ENCODE measurements around the gene TULP4. TPM values are rescaled to one million over a fixed set of nuclear protein-coding genes. Genes with fewer than 3 reads are reported as not detected.

TULP4 gene
- total and polyA plus RNA-seq, 7 donors, result 2.4 to 142 (median 98.7) TPM

DNA sequence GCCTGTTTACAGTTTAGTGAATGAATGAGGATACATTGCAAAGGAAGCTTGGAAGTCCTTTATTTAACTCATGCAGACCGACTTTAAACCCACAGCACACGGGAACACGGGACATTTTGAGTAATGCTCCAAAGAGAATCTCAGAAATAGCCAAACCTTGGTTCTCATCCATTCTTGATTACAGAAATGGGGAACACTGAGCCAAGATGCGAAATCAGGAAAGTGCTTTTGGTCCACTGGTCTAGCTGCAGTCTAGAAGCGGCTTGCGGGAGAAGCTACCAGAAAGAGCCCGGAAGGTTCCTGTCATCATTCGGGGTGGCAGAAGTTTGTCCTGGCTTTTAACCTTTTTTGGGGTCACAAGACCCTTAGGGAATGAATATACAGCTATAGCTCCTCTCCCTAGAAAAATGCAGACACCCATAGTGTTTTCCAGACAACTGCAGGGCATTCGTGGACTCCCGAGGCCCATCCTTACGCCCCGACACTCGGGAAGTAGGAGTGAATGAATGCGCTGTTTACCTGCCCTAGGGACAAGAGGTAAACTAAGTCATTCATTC, 247.2 kb downstream of the TULP4 start:
- peak overlapping the region; percentile 88 to 98 (median 93) for H3K27ac ChIP-seq
- H3K36me3 ChIP-seq, result no peaks in the 10 kb centered on the region
- TF ChIP-seq POLR2AphosphoS5 (IDR thresholded peaks at IDR 0.05), result no peak
- TF ChIP-seq EP300 (IDR thresholded peaks at IDR 0.05), result no peak
- TF ChIP-seq, protein P1, sequence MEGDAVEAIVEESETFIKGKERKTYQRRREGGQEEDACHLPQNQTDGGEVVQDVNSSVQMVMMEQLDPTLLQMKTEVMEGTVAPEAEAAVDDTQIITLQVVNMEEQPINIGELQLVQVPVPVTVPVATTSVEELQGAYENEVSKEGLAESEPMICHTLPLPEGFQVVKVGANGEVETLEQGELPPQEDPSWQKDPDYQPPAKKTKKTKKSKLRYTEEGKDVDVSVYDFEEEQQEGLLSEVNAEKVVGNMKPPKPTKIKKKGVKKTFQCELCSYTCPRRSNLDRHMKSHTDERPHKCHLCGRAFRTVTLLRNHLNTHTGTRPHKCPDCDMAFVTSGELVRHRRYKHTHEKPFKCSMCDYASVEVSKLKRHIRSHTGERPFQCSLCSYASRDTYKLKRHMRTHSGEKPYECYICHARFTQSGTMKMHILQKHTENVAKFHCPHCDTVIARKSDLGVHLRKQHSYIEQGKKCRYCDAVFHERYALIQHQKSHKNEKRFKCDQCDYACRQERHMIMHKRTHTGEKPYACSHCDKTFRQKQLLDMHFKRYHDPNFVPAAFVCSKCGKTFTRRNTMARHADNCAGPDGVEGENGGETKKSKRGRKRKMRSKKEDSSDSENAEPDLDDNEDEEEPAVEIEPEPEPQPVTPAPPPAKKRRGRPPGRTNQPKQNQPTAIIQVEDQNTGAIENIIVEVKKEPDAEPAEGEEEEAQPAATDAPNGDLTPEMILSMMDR (IDR thresholded peaks at IDR 0.05), result no peak
- no peak for TF ChIP-seq POLR2A (IDR thresholded peaks at IDR 0.05)
- peaks cover 0 to 28% (median 21%) of the 10 kb centered on the region in 4 donors for H3K4me1 ChIP-seq
- DNase-seq, result no peak
- no peaks in the 10 kb centered on the region for H3K27me3 ChIP-seq
- no peaks in the 10 kb centered on the region for H3K9me3 ChIP-seq
- H3K4me3 ChIP-seq, result peak overlapping the region; percentile 75 to 98 (median 88)
- WGBS, 2 donors, result 51 to 52% methylated on average over 14 of the region's 14 CpGs
- intact Hi-C loops (cut with DNase I), result no loop called here

DNA sequence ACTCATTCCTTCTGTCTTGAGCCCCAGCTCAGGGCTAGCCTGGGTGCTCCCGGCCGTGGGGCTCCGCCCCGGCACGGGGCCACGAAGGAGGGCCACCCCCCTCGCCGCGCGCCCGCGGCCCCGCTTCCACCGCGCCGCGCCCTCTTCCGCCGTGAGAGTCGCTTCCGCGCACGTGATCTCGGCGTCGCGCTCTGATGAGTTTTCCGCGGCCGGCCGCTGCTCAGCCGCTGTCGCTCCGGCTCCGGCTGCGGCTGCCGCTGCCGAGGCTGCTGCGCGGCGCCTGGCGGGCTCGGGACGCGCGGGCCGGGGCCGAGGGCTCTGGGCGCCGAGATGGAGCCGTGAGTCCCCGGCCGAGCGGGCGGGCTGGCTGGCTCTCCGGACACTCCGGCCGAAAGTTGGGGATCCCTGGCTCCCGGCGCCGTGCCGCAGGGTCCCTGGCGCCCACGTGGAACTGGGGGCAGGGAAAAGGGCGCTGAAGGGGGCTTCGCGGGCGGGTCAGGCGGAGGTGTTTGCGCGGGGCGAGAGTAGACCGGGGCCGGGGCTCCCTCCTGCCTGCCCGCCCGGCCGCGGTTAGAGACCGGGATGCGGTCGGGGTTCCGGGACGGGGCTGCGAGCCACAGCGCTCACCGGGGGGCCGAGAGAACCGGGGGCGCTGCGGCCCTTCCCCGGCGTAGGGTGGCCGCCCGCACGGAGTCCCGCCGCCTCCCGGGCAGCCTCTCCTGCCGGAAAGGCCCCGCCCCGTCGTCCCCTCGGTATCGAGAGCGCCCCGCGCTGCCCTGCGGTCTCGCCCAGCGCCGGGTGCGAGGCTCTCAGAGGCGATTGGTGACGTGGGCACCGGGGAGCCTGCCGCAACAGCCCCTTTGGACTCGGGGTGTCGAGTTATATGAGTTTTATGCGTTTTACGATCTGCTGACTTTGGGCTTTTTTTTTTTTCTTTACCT, 247.9 kb downstream of the TULP4 start, which contains the start of gene TMEM181:
TSS of gene TMEM181 (plus strand) at position 197 of the 941 bp plus-strand sequence. CDS start at position 331, 134 bp downstream.
- Histone ChIP-seq H3K4me1 (peaks cover 0 to 28% (median 21%) of the 10 kb centered on the region in 4 donors), H3K9me3 (no peaks in the 10 kb centered on the region), H3K27ac (peak within 1 kb of the TSS; percentile 88 to 98 (median 93)), H3K27me3 (no peaks in the 10 kb centered on the region), H3K36me3 (no peaks in the 10 kb centered on the region), H3K4me3 (peak within 1 kb of the TSS; percentile 75 to 98 (median 88))
- peak; percentile 90 for DNase-seq
- intact Hi-C loops (cut with DNase I), result loop anchor here (2.0 to 5.0 kb wide), 2 partner anchors 132 to 327 kb away; no protein-coding TSS in a partner anchor
- TF ChIP-seq POLR2A (IDR thresholded peaks at IDR 0.05) (no peak), POLR2AphosphoS5 (IDR thresholded peaks at IDR 0.05) (peak; percentile 27 to 82 (median 71)), EP300 (IDR thresholded peaks at IDR 0.05) (no peak)
- TF ChIP-seq, protein P1 (IDR thresholded peaks at IDR 0.05), result no peak
- WGBS, 2 donors, result 0% methylated on average over 120 of the region's 120 CpGs

DNA sequence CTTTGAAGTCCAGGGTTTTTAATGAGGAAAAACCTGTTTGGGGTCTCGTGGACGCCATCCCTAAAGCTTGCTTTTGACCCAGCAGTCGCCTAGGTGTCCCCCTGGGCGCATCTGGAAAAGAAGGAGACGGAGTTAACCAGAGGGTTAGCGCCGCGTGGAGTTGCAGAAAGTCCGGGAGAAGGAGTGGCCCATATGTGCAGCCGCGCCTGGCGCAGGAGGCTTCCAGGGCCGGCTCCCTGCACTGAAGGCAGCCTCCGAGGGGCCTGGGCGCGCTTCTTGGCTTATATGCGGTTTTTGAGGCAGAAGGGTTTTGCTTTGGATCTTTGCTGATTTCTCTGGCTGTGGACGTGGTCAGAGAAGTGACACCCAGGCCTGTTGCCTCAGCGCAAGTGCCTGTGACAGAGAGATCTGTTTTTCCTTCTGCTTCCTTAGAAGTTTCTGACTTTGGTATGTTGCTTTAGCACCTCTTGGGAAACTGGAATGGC, 248.6 kb downstream of the TULP4 start:
- intact Hi-C loops (cut with DNase I), result loop anchor here (2.0 to 5.0 kb wide), 2 partner anchors 131 to 328 kb away; no protein-coding TSS in a partner anchor
- no peaks in the 10 kb centered on the region for H3K27me3 ChIP-seq
- H3K9me3 ChIP-seq, result no peaks in the 10 kb centered on the region
- H3K36me3 ChIP-seq, result no peaks in the 10 kb centered on the region
- DNase-seq, result no peak
- peaks cover 0 to 28% (median 21%) of the 10 kb centered on the region in 4 donors for H3K4me1 ChIP-seq
- peak overlapping the region; percentile 75 to 98 (median 88) for H3K4me3 ChIP-seq
- TF ChIP-seq POLR2A (IDR thresholded peaks at IDR 0.05) (no peak), POLR2AphosphoS5 (IDR thresholded peaks at IDR 0.05) (no peak), EP300 (IDR thresholded peaks at IDR 0.05) (no peak)
- 2 to 6% methylated on average over 19 of the region's 19 CpGs for WGBS, 2 donors
- H3K27ac ChIP-seq, result peak overlapping the region; percentile 88 to 98 (median 93)

Small RNA genes lying within 50 kb of the gene (small RNA-seq; reads per million reads assigned to genes)
- gene RN7SL173P, result 0 to 0.06 (median 0) reads per million in 3 donors

Other genes starting within 250 kb of the TULP4 start
- 10 to 100 TPM in 3 of 4 donors, 1 to 10 TPM in 1; 9.6 to 15.0 (median 12.5) TPM for gene SERAC1, start 144.2 kb upstream of the TULP4 start, total RNA-seq
- 1 to 10 TPM; 3.6 to 4.6 (median 4.4) TPM for gene SERAC1, start 144.2 kb upstream of the TULP4 start, polyA plus RNA-seq
- gene GTF2H5, start 144.1 kb upstream of the TULP4 start, total RNA-seq, result 1 to 10 TPM; 5.7 to 8.6 (median 7.0) TPM
- 1 to 10 TPM; 4.2 to 5.4 (median 4.2) TPM for gene GTF2H5, start 144.1 kb upstream of the TULP4 start, polyA plus RNA-seq
- gene TMEM181, start 247.6 kb downstream of the TULP4 start, total RNA-seq, result 10 to 100 TPM; 20.8 to 24.7 (median 22.9) TPM
- gene TMEM181, start 247.6 kb downstream of the TULP4 start, polyA plus RNA-seq, result 10 to 100 TPM in 1 of 3 donors, 1 to 10 TPM in 2; 4.6 to 18.8 (median 6.0) TPM

All from sigmoid colon (tissue), 7 donors.